HepG2 (cell line): ENCODE measurements around the gene ANO9. TPM values are rescaled to one million over a fixed set of nuclear protein-coding genes. Genes with fewer than 3 reads are reported as not detected.

Source experiments
- ATAC-seq: fragments of 200-7000 bp; cut with Tn5 transposase; 3 replicates; pipeline ENCODE4 v1.9.1; 2020; ENCODE audit warnings: mild to moderate bottlenecking, moderate library complexity
- BruUV-seq: library from RNA; stranded (reverse); fragments of 400-500 nt; replicated peaks from 2 replicates; lab custom pipeline; 2021; lab: Mats Ljungman, UMichigan
- CTCF ChIA-PET: fragments of 300-600 bp; formaldehyde crosslinking; extraction: SDS; loops from one replicate; lab custom pipeline; 2021; ENCODE audit warnings: low total read pairs, inconsistent platforms, low intra/inter-chr PET ratio; lab: Yijun Ruan, JAX
- POLR2A ChIA-PET: fragments of 350-600 bp; sonication (Branson Sonifier 250); formaldehyde crosslinking; loops from one replicate; lab custom pipeline; 2020; ENCODE audit warnings: antibody characterized with exemption, inconsistent platforms; lab: Yijun Ruan, JAX
- DNase-seq: peaks from one replicate; pipeline ENCODE4 v3.0.0-alpha.2; 2015; ENCODE audit warnings: low spot score
- FAIRE-seq: peaks from 3 replicates; lab custom pipeline; 2011; peaks lifted over from hg19 to GRCh38; lab: Jason Lieb, UNC
- H2AFZ ChIP-seq: one replicate; pipeline ENCODE4 v1.6.1; 2011; ENCODE audit warnings: low read length, inconsistent platforms
- H3K27ac ChIP-seq: fragments of 300-600 bp; 3 replicates; pipeline ENCODE4 v1.8.0; 2011; ENCODE audit warnings: mixed run types, mild to moderate bottlenecking, mixed read lengths, low read length, inconsistent platforms; ENCODE audit not compliant: insufficient read depth; ENCODE audit errors: extremely low read length
- H3K27me3 ChIP-seq, 2 experiments: fragments of 200-600 bp in 1 of 2; 2 replicates in 1 of 2; 3 replicates in 1 of 2; pipeline versions ENCODE4 v1.6.0 to v1.8.0; 2011; ENCODE audit warnings: low read length in 2 of 2, mild to moderate bottlenecking in 2 of 2, moderate library complexity in 2 of 2, inconsistent platforms in 1 of 2; ENCODE audit not compliant: insufficient read depth in 2 of 2, control insufficient read depth in 1 of 2
- H3K36me3 ChIP-seq, 2 experiments: fragments of 200-600 bp in 1 of 2; replicated peaks in 1 of 2; 2 replicates in 1 of 2; 3 replicates in 1 of 2; pipeline versions ENCODE4 v1.5.1 to v1.8.0; 2011; ENCODE audit warnings: low read length in 2 of 2, inconsistent platforms in 1 of 2; ENCODE audit not compliant: insufficient read depth in 2 of 2, control insufficient read depth in 1 of 2
- H3K4me1 ChIP-seq: 2 replicates; pipeline ENCODE4 v1.5.1; 2012; ENCODE audit warnings: low read length, inconsistent platforms; ENCODE audit not compliant: insufficient read depth
- H3K4me2 ChIP-seq: 2 replicates; pipeline ENCODE4 v1.6.0; 2011; ENCODE audit warnings: low read depth, low read length, inconsistent platforms
- H3K4me3 ChIP-seq, 3 experiments: fragments of 200-600 bp in 1 of 3; sonication (generic), shearing (Covaris generic) in 1 of 3; replicated peaks in 1 of 3; 2 replicates each; pipeline ENCODE4 v1.5.1; 2011 to 2016; ENCODE audit warnings: low read length in 3 of 3, inconsistent platforms in 2 of 3, low read depth in 2 of 3, mild to moderate bottlenecking in 2 of 3, control low read depth in 1 of 3, mixed read lengths in 1 of 3; ENCODE audit not compliant: insufficient read depth in 1 of 3
- H3K79me2 ChIP-seq: one replicate; pipeline ENCODE4 v1.6.1; 2011; ENCODE audit warnings: low read length, inconsistent platforms; ENCODE audit not compliant: insufficient read depth
- H3K9ac ChIP-seq: 2 replicates; pipeline ENCODE4 v1.6.0; 2011; ENCODE audit warnings: mild to moderate bottlenecking, low read depth, low read length, inconsistent platforms; ENCODE audit not compliant: insufficient read depth
- H3K9me3 ChIP-seq: 2 replicates; pipeline ENCODE4 v1.5.1; 2012; ENCODE audit warnings: mild to moderate bottlenecking, low read length
- H4K20me1 ChIP-seq: 2 replicates; pipeline ENCODE4 v1.6.0; 2011; ENCODE audit warnings: inconsistent platforms, mild to moderate bottlenecking, low read length, moderate library complexity; ENCODE audit not compliant: insufficient read depth
- AHDC1 ChIP-seq: sonication (generic); formaldehyde crosslinking; IDR thresholded peaks from 2 replicates; pipeline ENCODE4 v1.5.1; 2020; ENCODE audit warnings: mild to moderate bottlenecking, missing genetic modification reagents, borderline replicate concordance
- CSRNP1 ChIP-seq: sonication (generic); formaldehyde crosslinking; IDR thresholded peaks from 2 replicates; pipeline ENCODE4 v1.8.1; 2023; ENCODE audit warnings: mild to moderate bottlenecking, missing genetic modification reagents
- ESRRA ChIP-seq: sonication (generic); formaldehyde crosslinking; IDR thresholded peaks from 2 replicates; pipeline ENCODE4 v1.5.1; 2020; ENCODE audit warnings: mild to moderate bottlenecking, low read depth, missing genetic modification reagents
- KLF11 ChIP-seq: IDR thresholded peaks from 2 replicates; pipeline ENCODE4 v1.6.1; 2016; ENCODE audit warnings: missing compliant biosample characterization
- KLF13 ChIP-seq: sonication (generic); formaldehyde crosslinking; IDR thresholded peaks from 2 replicates; pipeline ENCODE4 v1.4.0; 2020; ENCODE audit warnings: mild to moderate bottlenecking, missing genetic modification reagents
- MATR3 ChIP-seq: sonication (generic); formaldehyde crosslinking; IDR thresholded peaks from 2 replicates; pipeline ENCODE4 v1.4.0; 2020; ENCODE audit warnings: missing genetic modification reagents
- SP1 ChIP-seq, 2 experiments: fragments of 450-650 bp in 1 of 2; sonication (generic) in 1 of 2; formaldehyde crosslinking in 1 of 2; IDR thresholded peaks; 2 replicates each; pipeline versions ENCODE4 v1.4.0 to v1.6.1; 2016 to 2020; ENCODE audit warnings: missing genetic modification reagents in 1 of 2
- THRA ChIP-seq: sonication (generic); formaldehyde crosslinking; IDR thresholded peaks from 2 replicates; pipeline ENCODE4 v1.4.0; 2020; ENCODE audit warnings: missing genetic modification reagents, borderline replicate concordance
- ZFX ChIP-seq: sonication (generic); formaldehyde crosslinking; IDR thresholded peaks from 2 replicates; pipeline ENCODE4 v1.4.0; 2020; ENCODE audit warnings: mild to moderate bottlenecking, low read depth, missing genetic modification reagents, moderate library complexity
- ZIK1 ChIP-seq: sonication (generic); formaldehyde crosslinking; IDR thresholded peaks from 2 replicates; pipeline ENCODE4 v1.5.0; 2020; ENCODE audit warnings: mild to moderate bottlenecking, low read depth, missing genetic modification reagents, borderline replicate concordance
- ZNF543 ChIP-seq: sonication (generic); formaldehyde crosslinking; IDR thresholded peaks from 2 replicates; pipeline ENCODE4 v1.4.0; 2020; ENCODE audit warnings: mild to moderate bottlenecking, missing genetic modification reagents
- ZNF556 ChIP-seq: sonication (generic); formaldehyde crosslinking; IDR thresholded peaks from 2 replicates; pipeline ENCODE4 v1.4.0; 2020; ENCODE audit warnings: mild to moderate bottlenecking, missing genetic modification reagents, borderline replicate concordance
- ZNF614 ChIP-seq: IDR thresholded peaks from 2 replicates; pipeline ENCODE4 v1.6.1; 2018; ENCODE audit warnings: missing biosample characterization, missing genetic modification reagents, inconsistent platforms, borderline replicate concordance
- ZNF619 ChIP-seq: sonication (generic); formaldehyde crosslinking; IDR thresholded peaks from 2 replicates; pipeline ENCODE4 v1.4.0; 2020; ENCODE audit warnings: mild to moderate bottlenecking, missing genetic modification reagents
- WGBS: methylation state at CpG from one replicate; pipeline ENCODE4 v1.1.6; 2017; ENCODE audit warnings: low lambda C conversion rate; 5-methylcytosine and 5-hydroxymethylcytosine counted together
- in situ Hi-C: cut with HindIII; loops from 2 replicates; pipeline ENCODE4 v1.10.0; 2017; ENCODE audit warnings: low pct_unique_long_range_greater_than_20kb; ENCODE audit not compliant: extremely low pct_ligation_motif_present
- intact Hi-C: fragments of 100-400 bp; cut with micrococcal nuclease; formaldehyde crosslinking; loops from one replicate; pipeline ENCODE4 v1.10.0; 2022; ENCODE audit not compliant: unreplicated experiment
- polyA plus RNA-seq, 8 experiments: library from polyadenylated mRNA; depleted of rRNA in 3 of 8; stranded (reverse) in 7 of 8; unstranded in 1 of 8; fragments of >200 nt; fragmentation: Illumina TruSeq in 4 of 8; extraction: Trizol in 4 of 8; gene quantifications; 2 replicates each; pipeline versions ENCODE4 v1.2.1 to v1.2.3, GENCODE V29; 2011 to 2016; ENCODE audit warnings: low read depth in 4 of 8, missing spikeins in 1 of 8, mixed read lengths in 1 of 8; ENCODE audit not compliant: insufficient read depth in 1 of 8
- total RNA-seq, 5 experiments: library from RNA; depleted of rRNA; stranded (reverse); fragments of >200 nt; fragmentation: Illumina TruSeq; extraction: Trizol; gene quantifications; 2 replicates each; pipeline ENCODE4 v1.2.3, GENCODE V29; 2016; ENCODE audit warnings: low read depth in 1 of 5

Gene ANO9
- total and polyA plus RNA-seq, 2 of the 13 experiments (the other 11 are each of a cell fraction or from before 2014, with no cell fraction given), result 8.9 to 14.3 TPM

GRCh38 chr11:491358-491757, 49.5 kb upstream of the ANO9 start:
- BruUV-seq, result no TSS peak
- Histone ChIP-seq H3K79me2 (no peaks in the 10 kb centered on the region), H3K4me2 (no peak overlapping the region), H3K4me1 (no peaks in the 10 kb centered on the region), H3K9me3 (no peaks in the 10 kb centered on the region), H4K20me1 (no peaks in the 10 kb centered on the region), H3K4me3 (no peak overlapping the region), H3K36me3 (peaks cover 10 to 18% of the 10 kb centered on the region in 2 experiments; a peak in 3 of 5 replicates), H3K9ac (no peak overlapping the region), H3K27me3 (no peaks in the 10 kb centered on the region), H3K27ac (no peak overlapping the region), H2AFZ (no peak overlapping the region)
- ChIA-PET POLR2A (no interaction called here), CTCF (no interaction called here)
- DNase-seq, result no peak
- in situ Hi-C loops, result no loop called here
- 80% methylated on average over 1 of the region's 7 CpGs for WGBS
- intact Hi-C loops, result no loop called here
- ATAC-seq, result no peak
- FAIRE-seq, result no peak
- TF ChIP-seq ZFX (CRISPR knock-in tag), result no peak
- TF ChIP-seq SP1 (IDR thresholded peaks at IDR 0.05), result no peak
- TF ChIP-seq SP1 (CRISPR knock-in tag; IDR thresholded peaks at IDR 0.05), result no peak
- TF ChIP-seq MATR3 (CRISPR knock-in tag), result no peak
- TF ChIP-seq ZIK1, result no peak
- no peak for TF ChIP-seq THRA (CRISPR knock-in tag)
- no peak for TF ChIP-seq AHDC1 (CRISPR knock-in tag)
- TF ChIP-seq CSRNP1, result no peak
- no peak for TF ChIP-seq ZNF543 (CRISPR knock-in tag)
- TF ChIP-seq ESRRA (CRISPR knock-in tag), result no peak
- TF ChIP-seq ZNF614, result no peak
- TF ChIP-seq ZNF556 (CRISPR knock-in tag), result no peak
- TF ChIP-seq KLF13 (CRISPR knock-in tag), result no peak
- no peak for TF ChIP-seq ZNF619 (CRISPR knock-in tag)
- no peak for TF ChIP-seq KLF11
